GM21737 (cell line): Measurements from ENCODE around the gene CD209.

Source experiments
- ATAC-seq: cut with Tn5 transposase; IDR thresholded peaks from one replicate; pipeline ENCODE4 v1.9.1; 2021; ENCODE audit warnings: mild to moderate bottlenecking, moderate library complexity; ENCODE audit not compliant: unreplicated experiment

Gene CD209

DNA sequence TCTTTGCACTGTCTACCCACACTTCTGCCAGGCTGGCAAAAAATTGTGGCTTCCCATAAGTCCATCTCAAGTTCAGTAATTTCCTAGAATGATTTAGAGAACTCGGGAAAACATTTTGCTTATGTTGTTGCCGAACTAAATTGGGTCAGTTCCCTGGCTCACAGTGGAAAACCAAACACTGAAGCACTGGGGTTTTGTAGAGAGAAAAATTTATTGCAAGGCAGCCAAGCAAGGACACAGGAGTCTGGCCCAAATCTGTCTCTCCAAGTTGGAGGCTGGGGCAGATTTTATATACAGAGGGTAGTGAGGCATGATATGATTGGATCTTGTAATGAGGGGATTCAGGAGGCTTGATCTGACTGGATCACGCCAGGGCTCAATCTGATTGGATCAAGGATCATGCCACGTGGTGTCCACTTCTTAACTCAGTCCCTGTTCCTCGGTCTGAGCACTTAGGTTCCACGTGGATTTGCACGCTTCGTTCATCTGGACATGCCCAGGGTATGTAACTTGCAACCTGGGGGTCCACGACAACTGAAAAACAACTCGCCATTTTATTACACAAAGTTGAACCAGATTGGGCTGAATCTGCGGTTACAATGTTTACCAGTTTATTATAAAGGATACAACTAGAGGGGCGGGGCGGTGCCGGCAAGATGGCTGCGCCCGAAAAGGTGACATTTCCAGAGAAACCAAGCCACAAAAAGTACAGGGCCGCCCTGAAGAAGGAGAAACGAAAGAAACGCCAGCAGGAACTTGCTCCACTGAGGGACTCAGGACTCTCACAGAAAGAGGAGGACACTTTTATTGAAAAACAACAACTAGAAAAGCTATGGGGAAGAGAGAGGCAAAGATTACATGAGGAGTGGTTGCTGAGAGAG, 7.3 kb downstream of the CD209 start:
- no peak for ATAC-seq

DNA sequence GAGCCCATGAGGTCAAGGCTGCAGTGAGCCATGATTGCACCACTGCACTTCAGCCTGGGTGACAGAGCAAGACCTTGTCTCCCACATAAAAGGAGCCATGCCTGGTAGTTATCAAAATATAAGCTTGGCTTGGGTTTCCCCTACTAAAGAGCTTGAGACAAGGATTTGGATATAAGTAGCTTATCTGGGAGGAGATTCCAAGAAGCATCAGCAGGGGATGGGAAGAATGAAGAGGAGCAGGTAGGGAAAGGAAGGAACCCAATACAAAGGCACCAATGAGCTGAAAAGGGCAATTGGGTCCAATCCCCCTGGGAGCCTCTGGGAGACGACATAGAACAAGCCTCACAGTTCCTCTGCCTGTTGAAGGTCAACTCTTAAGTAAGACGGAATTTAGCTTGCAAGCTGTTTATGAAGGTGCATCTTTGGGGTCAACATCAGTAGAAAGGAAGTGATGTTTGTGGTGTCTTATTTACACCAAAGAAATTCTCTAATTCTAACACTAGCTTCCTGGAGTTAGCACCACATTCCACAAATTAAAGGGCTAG, 8.1 kb downstream of the CD209 start:
- no peak for ATAC-seq

DNA sequence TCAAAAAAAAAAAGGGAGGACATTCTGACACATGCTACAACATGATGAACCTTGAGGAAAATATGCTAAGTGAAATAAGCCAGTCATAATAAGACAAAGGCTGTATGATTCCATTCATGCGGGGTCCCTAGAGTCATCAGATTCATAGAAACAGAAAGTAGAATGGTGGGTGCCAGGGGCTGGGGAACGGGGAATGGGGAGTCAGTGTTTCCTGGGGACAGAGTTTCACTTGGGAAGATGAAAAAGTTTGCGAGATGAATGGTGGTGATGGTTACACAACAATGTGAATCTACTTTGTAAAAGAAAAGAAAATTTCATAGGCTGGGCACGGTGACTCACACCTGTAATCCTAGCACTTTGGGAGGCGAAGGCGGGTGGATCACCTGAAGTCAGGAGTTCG, 9.3 kb downstream of the CD209 start:
- ATAC-seq, result no peak

DNA sequence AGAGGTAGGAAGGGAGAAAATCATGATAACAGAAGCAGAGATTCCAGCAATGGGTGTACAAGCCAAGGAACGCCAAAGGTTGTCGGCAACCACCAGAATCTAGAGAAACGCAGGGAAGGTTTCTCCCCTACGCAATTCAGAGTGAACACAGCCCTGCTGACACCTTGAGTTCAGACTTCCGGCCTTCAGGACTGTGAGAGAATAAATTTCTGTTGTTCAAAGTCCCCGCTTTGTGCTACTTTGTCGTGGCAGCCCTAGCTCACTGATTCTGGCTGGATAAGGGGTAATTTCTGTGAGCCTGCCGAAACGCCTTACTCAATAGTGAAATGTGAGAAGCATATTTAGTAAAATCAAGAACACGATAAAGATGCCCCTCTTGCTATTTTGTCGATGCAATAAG, 10.1 kb downstream of the CD209 start:
- no peak for ATAC-seq

DNA sequence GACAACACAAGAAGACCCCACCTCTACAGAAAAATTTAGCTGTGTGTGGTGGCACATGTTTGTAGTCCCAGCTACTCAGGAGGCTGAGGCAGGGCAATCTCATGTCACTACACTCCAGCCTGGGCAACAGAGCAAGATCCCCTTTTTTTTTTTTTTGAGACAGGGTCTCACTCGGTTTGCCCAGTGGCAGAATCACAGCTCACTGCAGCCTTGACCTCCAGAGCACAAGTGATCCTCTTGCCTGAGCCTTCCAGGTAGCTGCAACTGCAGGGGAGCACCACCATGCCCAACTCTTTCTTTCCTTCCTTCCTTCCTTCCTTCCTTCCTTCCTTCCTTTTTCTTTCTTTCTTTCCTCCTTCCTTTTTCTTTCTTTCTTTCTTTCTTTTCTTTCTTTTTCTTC, 11.2 kb downstream of the CD209 start:
- ATAC-seq, result no peak

DNA sequence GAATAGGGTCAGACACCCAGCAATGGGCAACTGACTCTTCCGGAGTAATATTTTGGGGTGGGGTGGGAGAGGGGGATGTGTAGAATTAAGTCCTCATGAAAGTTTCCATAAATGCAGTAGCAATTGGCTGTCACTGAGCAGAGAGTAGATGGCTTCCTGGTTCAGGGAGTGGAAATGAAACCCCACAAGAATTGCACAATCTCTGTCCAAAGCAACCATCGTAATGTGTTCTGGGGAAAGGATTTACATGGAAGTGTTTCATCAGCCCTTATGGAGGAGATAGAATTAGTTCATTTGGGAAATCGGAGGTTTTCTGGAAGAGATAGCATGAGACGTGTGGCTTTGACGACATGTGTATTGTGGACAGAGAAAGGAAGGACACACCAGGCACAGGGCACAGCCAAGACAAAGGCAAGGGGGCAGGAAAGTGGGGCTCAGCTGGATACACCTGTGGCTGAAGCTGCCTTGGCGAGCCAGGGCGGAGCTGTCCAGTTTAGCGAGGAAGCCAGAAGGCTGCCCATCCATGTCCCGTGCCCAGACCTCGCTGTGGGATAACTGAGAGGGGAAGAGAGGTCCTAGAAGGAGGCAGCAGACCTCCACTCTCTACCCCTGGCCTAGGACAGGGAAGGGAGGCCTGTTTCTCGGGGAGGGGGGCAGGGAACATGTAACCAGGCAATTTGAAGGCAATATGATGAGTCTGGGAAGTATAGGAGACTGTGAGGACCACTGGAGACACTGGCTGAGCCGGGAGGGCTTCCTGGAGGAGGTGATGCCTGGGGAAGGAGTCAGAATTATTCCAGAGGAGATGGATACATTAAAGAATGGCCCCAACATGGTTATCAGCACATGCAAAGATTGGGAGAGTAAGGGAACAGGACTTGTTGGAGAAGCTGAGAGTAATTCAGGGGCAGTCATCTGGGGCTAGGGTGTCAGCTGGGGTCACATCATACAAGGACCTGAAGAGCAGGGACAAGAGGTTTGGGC, 12.8 kb downstream of the CD209 start:
- ATAC-seq, result no peak

DNA sequence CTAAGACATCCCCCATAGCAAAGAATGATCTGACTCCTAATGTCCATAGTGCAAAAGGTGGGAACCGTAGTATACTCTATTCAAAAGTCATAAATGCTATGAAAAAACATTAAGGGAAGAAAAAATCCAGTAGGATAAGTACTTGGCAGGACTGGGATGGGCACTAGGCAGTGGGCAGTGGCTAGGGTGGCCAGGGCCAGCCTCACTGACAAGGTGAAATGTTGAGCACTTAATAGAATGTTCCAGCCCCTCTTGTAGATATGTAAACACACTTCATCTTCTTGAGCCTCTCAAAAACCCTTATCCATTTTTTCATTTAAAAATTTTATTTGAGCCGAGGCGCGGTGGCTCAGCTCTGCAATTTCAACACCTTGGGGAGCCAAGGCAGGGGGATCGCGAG, 14.0 kb downstream of the CD209 start:
- ATAC-seq, result no peak

DNA sequence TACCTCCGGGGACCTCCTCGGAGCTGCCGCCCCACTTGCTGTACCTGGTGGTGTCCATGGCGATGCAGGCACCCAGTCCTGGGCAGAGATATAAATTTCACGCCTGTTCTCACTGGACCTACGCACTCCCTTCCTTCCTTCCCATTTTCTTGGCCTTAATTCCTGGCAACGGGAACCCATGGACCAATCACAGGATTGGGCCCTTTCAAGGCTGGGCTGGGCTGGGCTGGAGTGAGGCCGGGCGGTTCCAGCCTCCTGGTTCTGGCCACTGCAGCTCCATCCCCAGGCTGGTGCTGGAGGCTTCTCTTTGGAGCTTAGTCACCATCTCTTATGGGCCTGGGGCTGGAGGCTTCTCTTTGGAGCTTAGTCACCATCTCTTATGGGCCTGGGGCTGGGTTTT, 15.3 kb downstream of the CD209 start, which contains the start of gene CLEC4G:
Gene CLEC4G, minus strand, starts transcription at position 66 of the 400 bp plus-strand sequence. Its CDS starts 8 bp downstream, at position 58.
- no peak for ATAC-seq

DNA sequence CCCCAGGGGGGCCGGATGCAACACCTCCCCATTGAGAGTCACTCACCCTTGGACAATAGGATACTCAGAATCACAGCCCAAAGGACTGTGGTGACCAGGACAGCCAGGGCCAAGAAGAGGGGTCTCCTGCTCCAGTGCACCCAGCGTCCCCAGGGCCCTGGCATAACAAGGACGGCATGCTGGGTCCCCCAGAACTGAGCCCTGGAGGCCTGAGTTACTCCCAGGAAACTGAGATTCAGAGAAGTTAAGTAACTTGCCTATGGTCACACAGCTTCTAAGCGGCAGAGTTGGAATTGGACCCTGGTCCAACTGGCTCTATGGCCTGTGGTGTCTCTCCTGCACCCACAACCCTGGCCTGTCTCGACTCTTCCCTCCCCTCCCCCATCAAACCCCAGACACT, 15.7 kb downstream of the CD209 start:
- no peak for ATAC-seq

DNA sequence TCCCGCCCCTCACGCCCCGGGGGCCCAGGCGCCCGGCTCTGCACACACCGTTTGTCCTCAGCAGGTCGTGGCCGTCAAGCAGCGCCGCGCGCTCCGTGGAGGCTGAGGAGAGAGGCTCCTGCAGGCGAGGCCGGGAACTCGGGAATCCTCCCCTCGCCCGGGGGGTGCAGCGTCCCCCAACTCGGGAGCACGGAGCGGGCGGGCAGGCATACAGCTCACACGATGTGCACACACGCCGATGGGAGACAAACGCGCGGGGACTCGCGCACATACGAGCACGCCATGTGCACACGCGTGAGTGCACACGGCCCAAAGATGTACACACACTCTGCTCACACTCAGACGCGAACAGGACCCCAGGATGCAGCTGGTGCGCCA, 16.1 kb downstream of the CD209 start:
- ATAC-seq, result no peak

DNA sequence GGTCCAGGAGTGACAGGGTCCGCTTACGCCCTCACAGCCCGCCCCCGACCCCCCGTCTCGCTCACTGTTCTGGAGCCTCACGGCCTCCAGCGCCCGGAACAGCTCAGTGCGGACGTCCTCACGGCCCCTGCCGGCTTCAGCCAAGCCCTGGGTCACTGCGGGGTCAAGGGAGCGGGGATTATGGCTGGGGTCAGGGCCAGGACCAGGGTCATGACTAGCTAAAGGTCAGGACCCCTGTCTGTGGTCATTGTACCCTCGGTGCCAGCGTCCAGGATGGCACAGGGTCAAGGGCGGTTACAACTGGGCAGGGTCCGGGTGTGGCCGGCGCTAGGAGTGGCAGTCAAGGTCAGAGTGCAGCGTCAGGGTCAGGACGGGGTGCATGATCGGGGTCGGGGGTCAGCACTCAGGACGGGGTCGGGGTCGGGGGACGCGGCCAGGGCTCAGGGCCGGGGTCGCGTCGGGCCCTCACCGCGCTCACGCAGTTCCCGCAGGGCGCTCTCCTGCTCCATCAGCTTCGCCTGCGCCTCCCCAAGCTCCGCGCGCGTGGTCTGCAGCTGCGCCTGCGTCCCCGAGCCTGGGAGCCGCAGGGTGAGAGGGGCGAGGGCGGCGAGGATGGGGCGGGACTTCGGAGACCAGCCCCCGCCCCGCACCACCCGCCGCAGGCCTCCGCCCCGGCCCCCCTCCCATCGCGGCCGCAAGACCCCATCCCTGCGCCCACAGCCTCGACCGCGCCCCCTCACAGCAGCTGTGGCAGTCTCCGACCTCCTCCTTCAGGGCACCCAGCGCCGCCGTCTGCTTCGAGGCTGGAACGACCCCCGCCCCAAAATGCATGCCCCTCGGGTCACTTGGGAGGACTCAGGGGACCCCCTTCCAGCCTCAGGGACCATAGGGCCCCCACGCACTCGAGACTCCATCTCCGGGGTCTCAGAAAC, 16.8 kb downstream of the CD209 start:
- ATAC-seq, result no peak

DNA sequence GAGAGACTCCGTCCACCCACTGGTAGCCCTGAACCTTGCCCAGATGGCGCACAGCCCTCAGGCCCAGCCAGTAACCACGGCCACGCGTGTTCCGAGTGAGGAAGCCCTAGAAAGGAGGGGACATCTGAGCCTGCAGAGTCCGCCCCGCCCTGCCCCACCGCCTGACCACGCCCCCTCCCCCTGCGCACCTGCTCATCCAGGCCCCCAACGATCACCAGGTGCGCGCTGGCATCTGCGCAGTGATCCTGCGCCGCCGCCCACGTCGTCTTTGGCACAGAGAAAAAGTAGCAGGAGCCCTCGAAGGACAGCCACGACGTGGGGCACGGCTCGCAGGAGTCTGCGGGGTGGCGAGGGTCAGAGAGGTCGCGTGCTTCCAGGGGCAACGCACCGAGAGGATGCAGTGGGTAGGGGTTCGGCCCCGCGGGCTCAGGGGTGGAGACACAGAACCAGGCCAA, 17.5 kb downstream of the CD209 start:
- no peak for ATAC-seq

DNA sequence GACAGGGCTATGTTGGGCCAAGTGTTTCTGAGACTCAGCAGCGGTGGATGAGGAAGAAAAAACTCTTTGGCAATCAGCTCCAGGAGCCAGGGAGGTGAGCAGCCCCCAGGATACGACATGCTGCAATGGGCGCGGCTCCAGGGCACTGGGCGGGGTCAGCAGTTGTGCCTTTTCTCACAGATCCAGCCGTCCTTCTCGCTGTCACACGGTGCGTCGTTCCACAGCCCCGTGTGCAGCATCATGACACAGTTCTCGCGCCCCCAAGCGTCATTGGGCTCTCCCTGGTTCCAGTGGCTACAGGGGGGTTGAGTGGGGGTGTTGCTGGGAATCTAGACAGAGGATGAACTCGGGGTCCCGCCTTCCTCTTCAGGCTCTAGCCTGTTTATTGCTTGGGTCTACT, 18.1 kb downstream of the CD209 start:
- no peak for ATAC-seq

DNA sequence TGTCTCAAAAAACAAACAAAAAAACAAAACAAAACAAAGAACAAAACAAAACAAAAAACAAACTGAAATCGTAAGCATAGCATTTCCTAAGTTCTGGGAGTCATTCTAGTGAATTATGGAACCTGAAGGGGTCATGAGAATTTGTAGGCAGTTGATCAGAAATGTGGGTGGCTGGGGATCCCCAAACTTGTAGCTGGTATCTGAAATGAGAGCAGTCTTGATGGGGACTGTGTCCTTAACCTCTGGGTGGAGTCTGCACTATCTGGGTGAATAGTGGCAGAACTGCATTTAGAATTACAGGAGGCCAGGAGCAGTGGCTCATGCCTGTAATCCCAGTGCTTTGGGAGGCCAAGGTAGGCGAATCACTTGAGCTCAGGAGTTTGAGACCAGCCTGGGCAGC, 21.5 kb downstream of the CD209 start:
- no peak for ATAC-seq

DNA sequence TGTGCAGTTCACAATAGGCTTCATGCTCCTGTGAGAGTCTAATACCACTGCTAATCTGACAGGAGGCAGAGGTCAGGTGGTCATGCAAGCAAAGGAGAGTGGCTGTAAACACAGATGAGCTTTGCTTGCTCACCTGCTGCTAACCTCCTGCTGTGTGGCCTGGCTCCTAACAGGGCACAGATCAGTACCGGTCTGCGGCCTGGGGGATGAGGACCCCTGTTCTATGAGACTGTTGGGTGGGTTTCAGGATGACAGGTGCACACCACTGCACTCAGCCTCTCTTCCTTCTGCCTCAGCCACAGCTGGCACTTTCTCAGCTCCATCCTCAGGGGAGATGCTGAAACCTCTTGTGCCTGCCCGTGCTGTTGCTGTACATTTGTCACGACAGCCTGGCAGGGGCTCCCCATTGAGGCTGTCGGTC, 25.1 kb downstream of the CD209 start:
- ATAC-seq, result no peak

DNA sequence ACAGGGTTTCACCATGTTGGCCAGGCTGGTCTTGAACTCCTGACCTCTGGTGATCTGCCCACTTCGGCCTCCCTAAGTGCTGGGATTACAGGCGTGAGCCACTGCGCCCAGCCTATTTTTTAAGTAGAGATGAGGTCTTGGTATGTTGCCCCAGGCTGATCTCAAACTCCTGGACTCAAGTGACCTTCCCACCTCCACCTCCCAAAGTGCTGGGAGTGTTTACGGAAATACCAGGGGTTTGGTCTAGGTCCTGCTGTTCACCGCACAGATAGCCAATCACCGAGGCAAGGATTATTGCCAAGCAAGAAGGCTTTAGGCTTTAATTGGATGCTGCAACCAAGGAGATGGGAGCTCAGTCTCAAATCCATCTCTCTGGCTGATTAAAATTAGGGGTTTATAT, 27.0 kb downstream of the CD209 start:
- ATAC-seq, result no peak

DNA sequence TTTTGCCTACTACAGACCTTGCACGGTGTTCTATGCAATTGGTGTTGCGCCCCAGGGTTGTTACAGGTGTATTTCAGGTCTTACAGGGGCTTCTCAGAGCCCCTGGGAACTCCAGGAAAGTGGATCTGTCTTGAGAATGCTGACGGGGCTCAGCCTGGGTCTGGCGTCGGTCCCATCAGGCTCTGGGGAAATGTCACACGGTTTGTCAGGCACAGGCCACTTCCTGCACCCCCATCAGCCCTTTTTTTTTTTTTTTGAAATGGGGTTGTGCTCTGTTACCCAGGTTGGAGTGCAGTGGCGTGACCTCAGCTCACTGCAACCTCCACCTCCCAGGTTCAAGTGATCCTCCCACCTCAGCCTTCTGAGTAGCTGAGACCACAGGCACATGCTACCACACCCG, 28.7 kb downstream of the CD209 start:
- ATAC-seq, result no peak

DNA sequence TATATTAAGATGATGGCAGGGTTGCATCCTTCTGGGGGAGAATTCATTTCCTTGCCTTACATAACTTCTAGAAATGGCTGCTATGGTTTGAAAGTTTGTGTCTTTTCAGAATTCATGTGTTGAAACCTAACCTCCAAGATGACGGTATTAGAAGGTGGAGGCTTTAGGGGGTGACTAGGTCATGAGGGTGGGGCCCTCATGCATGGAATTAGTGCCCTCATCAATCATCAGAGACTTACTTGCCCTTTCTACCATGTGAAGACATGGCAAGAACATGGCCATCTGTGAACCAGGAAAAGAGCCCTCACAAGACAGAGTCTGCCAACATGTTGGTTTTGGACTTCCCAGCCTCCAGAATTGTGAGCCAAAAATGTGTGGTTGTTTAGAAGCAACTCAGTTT, 30.6 kb downstream of the CD209 start:
- no peak for ATAC-seq

DNA sequence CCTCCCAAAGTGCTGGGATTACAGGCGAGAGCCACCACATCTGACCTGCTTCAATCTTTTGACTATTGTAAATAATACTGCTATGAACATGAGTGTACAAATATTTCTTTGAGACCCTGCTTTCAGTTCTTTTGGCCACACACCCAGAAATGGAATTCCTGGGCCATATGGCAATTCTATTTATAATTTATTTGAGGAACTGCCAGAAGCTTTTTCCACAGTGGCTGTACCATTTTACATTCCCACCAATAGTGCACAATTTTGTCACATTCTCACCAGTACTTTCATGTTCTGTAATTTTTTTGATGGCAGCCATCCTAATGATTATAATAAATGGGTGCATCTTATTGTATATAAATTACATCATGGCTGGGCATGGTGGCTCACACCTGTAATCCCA, 31.7 kb downstream of the CD209 start:
- no peak for ATAC-seq

DNA sequence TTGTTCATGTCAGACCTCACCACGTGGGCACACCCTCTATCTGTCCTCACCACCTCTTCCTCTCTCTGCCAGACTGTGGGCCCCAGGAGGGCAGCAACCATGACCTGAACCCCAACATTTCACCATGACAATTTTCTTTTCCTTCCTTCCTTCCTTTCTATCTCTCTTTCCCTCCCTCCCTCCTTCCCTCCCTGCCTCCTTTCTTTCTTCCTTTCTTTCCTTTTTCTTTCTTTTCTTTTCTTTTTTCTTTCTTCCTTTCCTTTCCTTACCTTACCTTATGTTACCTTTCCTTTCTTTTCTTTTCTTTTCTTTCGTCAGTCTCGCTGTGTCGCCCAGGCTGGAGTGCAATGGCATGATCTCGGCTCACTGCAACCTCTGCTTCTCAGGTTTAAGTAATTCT, 36.7 kb downstream of the CD209 start:
- ATAC-seq, result no peak
